CD4-positive, alpha-beta memory T cell (primary cell): Measurements from ENCODE around the gene BARHL1. TPM values are rescaled to one million over a fixed set of nuclear protein-coding genes. Genes with fewer than 3 reads are reported as not detected.

Source experiments
- CTCF ChIA-PET: fragments of 350-600 bp; sonication (Branson Sonifier 250); formaldehyde crosslinking; loops from one replicate; lab custom pipeline; 2021; ENCODE audit warnings: inconsistent platforms; ENCODE audit not compliant: partially characterized antibody; lab: Charles Lee
- POLR2A ChIA-PET: fragments of 350-600 bp; sonication (Branson Sonifier 250); formaldehyde crosslinking; loops from one replicate; lab custom pipeline; 2021; ENCODE audit not compliant: partially characterized antibody; lab: Charles Lee
- DNase-seq, 5 donors: peaks; one replicate each; pipeline versions ENCODE4 v3.0.0 to v3.0.0-alpha.2; 2020 to 2022; ENCODE audit warnings: mixed read lengths in 1 of 5
- H3K27ac ChIP-seq: one replicate; pipeline ENCODE4 v1.7.0; 2013; ENCODE audit warnings: low read depth, low read length
- H3K27me3 ChIP-seq: 2 replicates; pipeline ENCODE4 v1.7.0; 2013; ENCODE audit warnings: mild to moderate bottlenecking, low read length, moderate library complexity; ENCODE audit not compliant: insufficient read depth
- H3K36me3 ChIP-seq: 2 replicates; pipeline ENCODE4 v1.7.0; 2013; ENCODE audit warnings: mild to moderate bottlenecking, low read length, moderate library complexity; ENCODE audit not compliant: insufficient read depth
- H3K4me1 ChIP-seq: 2 replicates; pipeline ENCODE4 v1.7.0; 2013; ENCODE audit warnings: mild to moderate bottlenecking, low read length, moderate library complexity; ENCODE audit not compliant: insufficient read depth
- H3K4me3 ChIP-seq, 2 donors: one replicate each; pipeline ENCODE4 v1.7.0; 2013; ENCODE audit warnings: low read length in 2 of 2, mild to moderate bottlenecking in 1 of 2
- H3K9me3 ChIP-seq, 2 donors: one replicate each; pipeline ENCODE4 v1.7.0; 2013; ENCODE audit warnings: low read length in 2 of 2, control low read depth in 1 of 2; ENCODE audit not compliant: control insufficient read depth in 1 of 2
- H3K27ac Mint-ChIP-seq, 7 donors: one replicate each; pipeline ENCODE4 v1.8.0; 2020 to 2021; ENCODE audit warnings: mixed read lengths in 7 of 7, mild to moderate bottlenecking in 6 of 7, inconsistent platforms in 3 of 7, moderate library complexity in 3 of 7
- H3K27me3 Mint-ChIP-seq, 2 donors: one replicate each; pipeline ENCODE4 v1.8.0; 2020 to 2021; ENCODE audit warnings: mixed read lengths in 2 of 2
- H3K36me3 Mint-ChIP-seq, 2 donors: one replicate each; pipeline ENCODE4 v1.8.0; 2020 to 2021; ENCODE audit warnings: mixed read lengths in 2 of 2, inconsistent platforms in 1 of 2, mild to moderate bottlenecking in 1 of 2
- H3K4me1 Mint-ChIP-seq, 4 donors: one replicate each; pipeline ENCODE4 v1.8.0; 2020 to 2021; ENCODE audit warnings: mixed read lengths in 4 of 4, mild to moderate bottlenecking in 1 of 4
- H3K4me3 Mint-ChIP-seq, 8 donors: one replicate each; pipeline ENCODE4 v1.8.0; 2020 to 2021; ENCODE audit warnings: mixed read lengths in 8 of 8, mild to moderate bottlenecking in 7 of 8, moderate library complexity in 6 of 8, inconsistent platforms in 3 of 8
- H3K9me3 Mint-ChIP-seq, 8 donors: one replicate each; pipeline ENCODE4 v1.8.0; 2020 to 2021; ENCODE audit warnings: mixed read lengths in 8 of 8, mild to moderate bottlenecking in 5 of 8, inconsistent platforms in 3 of 8, moderate library complexity in 1 of 8
- intact Hi-C: fragments of 100-400 bp; cut with micrococcal nuclease; formaldehyde crosslinking; loops from one replicate; pipeline ENCODE4 v1.15.1; 2023
- polyA plus RNA-seq, 2 donors: library from polyadenylated mRNA; unstranded; fragments of 300-500 nt; fragmentation: Illumina TruSeq; gene quantifications; one replicate each; pipeline ENCODE4 v1.2.3, GENCODE V29; 2021
- total RNA-seq, 2 experiments: library from RNA; stranded (reverse); gene quantifications; one replicate each; pipeline ENCODE4 v1.2.3, GENCODE V29; 2021

Gene BARHL1
- total and polyA plus RNA-seq, 4 experiments from 2014 or later: not detected

DNA sequence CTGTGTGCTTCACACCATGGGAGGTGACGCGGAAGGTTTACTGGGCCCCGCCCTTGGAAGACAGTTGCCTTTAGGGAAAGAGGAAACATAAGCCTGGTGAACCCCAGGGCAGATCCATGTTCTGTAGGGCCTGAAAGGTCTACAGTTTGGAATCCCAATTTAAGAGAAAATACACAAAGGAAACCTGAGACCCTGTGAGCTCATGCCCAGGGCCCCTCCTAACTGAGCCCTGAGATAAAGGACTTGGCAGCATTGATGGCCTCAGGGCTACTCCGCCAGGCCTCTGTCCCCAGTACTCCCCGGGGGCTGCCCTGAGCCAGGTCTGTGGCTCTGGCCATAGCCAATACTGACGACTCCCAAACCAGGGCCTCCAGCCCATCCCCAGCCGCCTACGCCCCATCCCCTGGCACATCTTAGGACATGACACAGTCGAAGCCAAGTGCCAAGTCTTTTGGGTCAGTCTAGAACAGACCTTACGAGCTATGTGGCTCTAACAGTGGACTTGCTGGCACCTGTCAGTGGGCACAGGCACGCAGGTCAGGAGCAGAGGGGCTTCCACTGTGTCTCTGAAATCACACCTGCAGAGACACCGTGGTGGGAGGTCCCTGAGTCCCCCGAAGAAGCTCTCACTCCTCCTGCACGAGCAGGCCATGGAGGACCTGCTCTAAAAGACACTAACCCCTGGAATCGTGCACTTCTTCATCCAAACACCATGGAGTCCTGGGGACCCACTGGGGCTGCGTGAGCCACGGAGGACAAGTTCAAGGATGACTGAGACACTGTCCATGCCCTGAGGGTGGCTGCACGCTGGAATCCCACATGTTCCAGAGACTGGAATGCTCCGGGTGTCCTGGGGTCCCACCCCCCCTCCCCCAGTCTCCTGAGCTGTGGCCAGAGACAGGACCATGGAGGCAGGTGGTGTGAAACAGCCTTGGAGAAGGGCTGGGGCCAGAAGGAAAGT is 40.3 kb upstream of the BARHL1 start:
- Histone ChIP-seq H3K27ac (no peak overlapping the region), H3K27me3 (no peaks in the 10 kb centered on the region), H3K9me3 (no peaks in the 10 kb centered on the region), H3K4me1 (no peaks in the 10 kb centered on the region), H3K36me3 (no peaks in the 10 kb centered on the region), H3K4me3 (no peak overlapping the region)
- Mint-ChIP-seq H3K27ac (no peak overlapping the region), H3K4me1 (no peaks in the 10 kb centered on the region), H3K27me3 (peaks cover 2 to 6% of the 10 kb centered on the region in 2 donors), H3K36me3 (no peaks in the 10 kb centered on the region), H3K9me3 (peaks cover 0 to 2% (median 0%) of the 10 kb centered on the region in 8 donors), H3K4me3 (no peak overlapping the region)
- intact Hi-C loops: no loop called here
- no peak for DNase-seq
- ChIA-PET POLR2A (no interaction called here), CTCF (no interaction called here)

- no peak for DNase-seq
- no peaks in the 10 kb centered on the region for H3K36me3 ChIP-seq
- H3K9me3 ChIP-seq: no peaks in the 10 kb centered on the region
- H3K27me3 Mint-ChIP-seq: peaks cover 8 to 10% of the 10 kb centered on the region in 2 donors
- H3K36me3 Mint-ChIP-seq: no peaks in the 10 kb centered on the region
- intact Hi-C loops: no loop called here
- ChIA-PET POLR2A (no interaction called here), CTCF (no interaction called here)
- no peak overlapping the region for H3K27ac Mint-ChIP-seq
- H3K9me3 Mint-ChIP-seq: no peaks in the 10 kb centered on the region
- H3K4me1 Mint-ChIP-seq: no peaks in the 10 kb centered on the region
- no peak overlapping the region for H3K4me3 Mint-ChIP-seq
- H3K27me3 ChIP-seq: no peaks in the 10 kb centered on the region
- no peaks in the 10 kb centered on the region for H3K4me1 ChIP-seq
- no peak overlapping the region for H3K27ac ChIP-seq
- H3K4me3 ChIP-seq: no peak overlapping the region
Measured at GRCh38 chr9:132543251-132543650, 39.2 kb upstream of the BARHL1 start.

- Histone ChIP-seq H3K36me3 (no peaks in the 10 kb centered on the region), H3K9me3 (no peaks in the 10 kb centered on the region), H3K4me1 (no peaks in the 10 kb centered on the region), H3K27me3 (no peaks in the 10 kb centered on the region), H3K27ac (no peak overlapping the region), H3K4me3 (no peak overlapping the region)
- H3K27ac Mint-ChIP-seq: no peak overlapping the region
- ChIA-PET CTCF (no interaction called here), POLR2A (no interaction called here)
- peaks cover 11% of the 10 kb centered on the region in 2 donors for H3K27me3 Mint-ChIP-seq
- no peak for DNase-seq
- no peaks in the 10 kb centered on the region for H3K9me3 Mint-ChIP-seq
- H3K4me1 Mint-ChIP-seq: no peaks in the 10 kb centered on the region
- H3K4me3 Mint-ChIP-seq: no peak overlapping the region
- H3K36me3 Mint-ChIP-seq: no peaks in the 10 kb centered on the region
- intact Hi-C loops: no loop called here
Measured at GRCh38 chr9:132543960-132544359, 38.4 kb upstream of the BARHL1 start.

- Mint-ChIP-seq H3K4me3 (no peak overlapping the region), H3K4me1 (no peaks in the 10 kb centered on the region), H3K27me3 (peaks cover 13 to 15% of the 10 kb centered on the region in 2 donors), H3K36me3 (no peaks in the 10 kb centered on the region), H3K9me3 (no peaks in the 10 kb centered on the region), H3K27ac (no peak overlapping the region)
- Histone ChIP-seq H3K9me3 (no peaks in the 10 kb centered on the region), H3K4me1 (no peaks in the 10 kb centered on the region), H3K27ac (no peak overlapping the region), H3K27me3 (no peaks in the 10 kb centered on the region), H3K36me3 (no peaks in the 10 kb centered on the region), H3K4me3 (no peak overlapping the region)
- intact Hi-C loops: no loop called here
- POLR2A ChIA-PET: no interaction called here
- CTCF ChIA-PET: no interaction called here
- no peak for DNase-seq
Measured at GRCh38 chr9:132545578-132545977, 36.8 kb upstream of the BARHL1 start.

GRCh38 chr9:132546148-132547051 is 36.0 kb upstream of the BARHL1 start:
- no peaks in the 10 kb centered on the region for H3K27me3 ChIP-seq
- no peaks in the 10 kb centered on the region for H3K36me3 ChIP-seq
- no peaks in the 10 kb centered on the region for H3K4me1 ChIP-seq
- intact Hi-C loops: no loop called here
- Mint-ChIP-seq H3K36me3 (no peaks in the 10 kb centered on the region), H3K9me3 (no peaks in the 10 kb centered on the region), H3K4me3 (peak overlapping the region in 1 of 8 donors; percentile 8), H3K4me1 (no peaks in the 10 kb centered on the region), H3K27ac (no peak overlapping the region), H3K27me3 (peaks cover 13 to 15% of the 10 kb centered on the region in 2 donors)
- no peak for DNase-seq
- no peak overlapping the region for H3K27ac ChIP-seq
- H3K4me3 ChIP-seq: no peak overlapping the region
- no peaks in the 10 kb centered on the region for H3K9me3 ChIP-seq
- POLR2A ChIA-PET: no interaction called here
- CTCF ChIA-PET: no interaction called here

DNA sequence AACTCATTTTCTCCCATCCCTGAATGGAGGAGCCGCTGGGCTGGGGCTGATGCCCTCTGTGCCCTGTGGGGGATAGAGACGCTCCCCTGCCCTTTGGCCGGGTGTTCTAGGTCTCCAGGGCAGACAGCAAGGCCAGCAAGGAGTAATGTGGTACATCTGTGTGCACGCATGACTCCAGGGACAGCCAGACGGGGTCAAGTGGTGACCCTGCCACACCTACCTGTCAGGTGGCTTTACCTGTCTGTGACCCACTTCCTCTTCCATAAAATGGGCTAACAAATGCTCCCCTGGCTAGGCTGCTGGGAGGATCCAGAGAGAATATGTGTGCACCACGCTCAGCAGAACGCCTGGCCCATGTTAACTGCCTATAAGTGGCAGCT is 35.4 kb upstream of the BARHL1 start:
- no peak overlapping the region for H3K27ac ChIP-seq
- POLR2A ChIA-PET: no interaction called here
- H3K4me3 ChIP-seq: no peak overlapping the region
- CTCF ChIA-PET: no interaction called here
- no peaks in the 10 kb centered on the region for H3K27me3 ChIP-seq
- Mint-ChIP-seq H3K4me1 (no peaks in the 10 kb centered on the region), H3K36me3 (no peaks in the 10 kb centered on the region), H3K4me3 (no peak overlapping the region), H3K27ac (no peak overlapping the region), H3K9me3 (no peaks in the 10 kb centered on the region), H3K27me3 (peaks cover 15% of the 10 kb centered on the region in 2 donors)
- intact Hi-C loops: no loop called here
- no peaks in the 10 kb centered on the region for H3K36me3 ChIP-seq
- no peaks in the 10 kb centered on the region for H3K9me3 ChIP-seq
- no peaks in the 10 kb centered on the region for H3K4me1 ChIP-seq
- no peak for DNase-seq

- peaks cover 15% of the 10 kb centered on the region in 2 donors for H3K27me3 Mint-ChIP-seq
- no peaks in the 10 kb centered on the region for H3K27me3 ChIP-seq
- CTCF ChIA-PET: no interaction called here
- POLR2A ChIA-PET: no interaction called here
- intact Hi-C loops: no loop called here
- H3K4me3 Mint-ChIP-seq: no peak overlapping the region
- H3K27ac ChIP-seq: no peak overlapping the region
- H3K4me3 ChIP-seq: no peak overlapping the region
- no peaks in the 10 kb centered on the region for H3K36me3 Mint-ChIP-seq
- H3K9me3 Mint-ChIP-seq: no peaks in the 10 kb centered on the region
- H3K36me3 ChIP-seq: no peaks in the 10 kb centered on the region
- H3K4me1 ChIP-seq: no peaks in the 10 kb centered on the region
- H3K4me1 Mint-ChIP-seq: no peaks in the 10 kb centered on the region
- no peak overlapping the region for H3K27ac Mint-ChIP-seq
- H3K9me3 ChIP-seq: no peaks in the 10 kb centered on the region
- DNase-seq: no peak
Measured at GRCh38 chr9:132547436-132547835, 35.0 kb upstream of the BARHL1 start.
